KMS-11 (cell line): ENCODE data around the gene PGAM5.
"Not testable (repeated sequence)": the region's sequence is repeated elsewhere in the genome, so short reads cannot be mapped to it uniquely, and the experiment has no call there.

Experiments used
- H2AFZ ChIP-seq: fragments of 200-600 bp; sonication (generic); 2 replicates; pipeline ENCODE4 v1.6.1; 2016; ENCODE audit warnings: antibody characterized with exemption, mixed run types, low read depth
- H3K27ac ChIP-seq: fragments of 200-600 bp; sonication (generic); 2 replicates; pipeline ENCODE4 v1.6.1; 2016; ENCODE audit warnings: mild to moderate bottlenecking, mixed run types
- H3K27me3 ChIP-seq: fragments of 200-600 bp; sonication (generic); 2 replicates; pipeline ENCODE4 v1.6.1; 2017; ENCODE audit warnings: mild to moderate bottlenecking, low read depth, mixed run types, moderate library complexity; ENCODE audit not compliant: insufficient read depth
- H3K36me3 ChIP-seq: fragments of 200-600 bp; sonication (generic); 2 replicates; pipeline ENCODE4 v1.6.1; 2017; ENCODE audit warnings: mild to moderate bottlenecking, mixed run types; ENCODE audit not compliant: insufficient read depth
- H3K4me1 ChIP-seq: fragments of 200-600 bp; sonication (generic); 2 replicates; pipeline ENCODE4 v1.6.1; 2016; ENCODE audit warnings: mild to moderate bottlenecking, low read depth, mixed run types; ENCODE audit not compliant: poor library complexity, severe bottlenecking
- H3K4me2 ChIP-seq: fragments of 200-600 bp; sonication (generic); 2 replicates; pipeline ENCODE4 v1.7.0; 2016; ENCODE audit warnings: mild to moderate bottlenecking, mixed run types
- H3K4me3 ChIP-seq: fragments of 200-600 bp; sonication (generic); IDR thresholded peaks from 2 replicates; pipeline ENCODE4 v1.6.1; 2017; ENCODE audit warnings: low read depth, low read length, mixed read lengths; ENCODE audit not compliant: insufficient read depth
- H3K79me2 ChIP-seq: fragments of 200-600 bp; sonication (generic); 2 replicates; pipeline ENCODE4 v1.6.1; 2016; ENCODE audit warnings: low read depth, mixed run types; ENCODE audit not compliant: insufficient read depth
- H3K9ac ChIP-seq: fragments of 200-600 bp; sonication (generic); 2 replicates; pipeline ENCODE4 v1.6.1; 2016; ENCODE audit warnings: mild to moderate bottlenecking, mixed run types
- H4K20me1 ChIP-seq: fragments of 200-600 bp; sonication (generic); 2 replicates; pipeline ENCODE4 v1.6.1; 2016; ENCODE audit warnings: mild to moderate bottlenecking, mixed run types; ENCODE audit not compliant: insufficient read depth
- TF ChIP-seq, protein P1 (sequence below): fragments of 200-600 bp; sonication (generic); conservative IDR thresholded peaks from 2 replicates; pipeline ENCODE4 v1.6.1; 2017; ENCODE audit warnings: low read depth, mild to moderate bottlenecking, antibody characterized with exemption, low read length, moderate library complexity, mixed read lengths

Gene PGAM5

DNA sequence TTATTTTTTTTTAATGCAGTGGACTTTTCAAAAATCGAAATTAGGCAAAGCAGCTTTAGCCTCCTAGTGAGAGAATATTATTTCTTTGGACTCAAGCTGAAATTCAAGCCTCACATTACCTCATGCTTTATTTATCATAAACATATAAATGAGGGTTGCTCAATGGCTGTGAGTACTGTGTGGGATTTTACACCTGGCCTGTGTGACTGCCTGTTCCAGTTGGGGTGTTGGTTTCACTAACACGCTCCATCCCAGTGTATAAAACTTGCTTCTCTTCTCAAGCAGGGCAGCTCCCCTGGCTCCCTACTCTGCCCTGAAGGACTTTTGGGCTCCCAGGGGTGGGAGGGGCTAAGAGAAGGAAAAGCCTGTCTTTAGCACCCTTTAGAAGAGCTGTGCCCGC lies 36.0 kb downstream of the PGAM5 start:
- H3K27me3 ChIP-seq = no peaks in the 10 kb centered on the region
- H3K4me2 ChIP-seq = no peak overlapping the region
- H3K9ac ChIP-seq = no peak overlapping the region
- no peak overlapping the region for H3K4me3 ChIP-seq
- no peak overlapping the region for H2AFZ ChIP-seq
- no peaks in the 10 kb centered on the region; the same call in 1 of the 2 replicates for H3K36me3 ChIP-seq
- no peaks in the 10 kb centered on the region for H4K20me1 ChIP-seq
- no peaks in the 10 kb centered on the region for H3K4me1 ChIP-seq
- H3K27ac ChIP-seq = no peak overlapping the region
- TF ChIP-seq, protein P1, sequence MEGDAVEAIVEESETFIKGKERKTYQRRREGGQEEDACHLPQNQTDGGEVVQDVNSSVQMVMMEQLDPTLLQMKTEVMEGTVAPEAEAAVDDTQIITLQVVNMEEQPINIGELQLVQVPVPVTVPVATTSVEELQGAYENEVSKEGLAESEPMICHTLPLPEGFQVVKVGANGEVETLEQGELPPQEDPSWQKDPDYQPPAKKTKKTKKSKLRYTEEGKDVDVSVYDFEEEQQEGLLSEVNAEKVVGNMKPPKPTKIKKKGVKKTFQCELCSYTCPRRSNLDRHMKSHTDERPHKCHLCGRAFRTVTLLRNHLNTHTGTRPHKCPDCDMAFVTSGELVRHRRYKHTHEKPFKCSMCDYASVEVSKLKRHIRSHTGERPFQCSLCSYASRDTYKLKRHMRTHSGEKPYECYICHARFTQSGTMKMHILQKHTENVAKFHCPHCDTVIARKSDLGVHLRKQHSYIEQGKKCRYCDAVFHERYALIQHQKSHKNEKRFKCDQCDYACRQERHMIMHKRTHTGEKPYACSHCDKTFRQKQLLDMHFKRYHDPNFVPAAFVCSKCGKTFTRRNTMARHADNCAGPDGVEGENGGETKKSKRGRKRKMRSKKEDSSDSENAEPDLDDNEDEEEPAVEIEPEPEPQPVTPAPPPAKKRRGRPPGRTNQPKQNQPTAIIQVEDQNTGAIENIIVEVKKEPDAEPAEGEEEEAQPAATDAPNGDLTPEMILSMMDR = no peak
- H3K79me2 ChIP-seq = no peaks in the 10 kb centered on the region

DNA sequence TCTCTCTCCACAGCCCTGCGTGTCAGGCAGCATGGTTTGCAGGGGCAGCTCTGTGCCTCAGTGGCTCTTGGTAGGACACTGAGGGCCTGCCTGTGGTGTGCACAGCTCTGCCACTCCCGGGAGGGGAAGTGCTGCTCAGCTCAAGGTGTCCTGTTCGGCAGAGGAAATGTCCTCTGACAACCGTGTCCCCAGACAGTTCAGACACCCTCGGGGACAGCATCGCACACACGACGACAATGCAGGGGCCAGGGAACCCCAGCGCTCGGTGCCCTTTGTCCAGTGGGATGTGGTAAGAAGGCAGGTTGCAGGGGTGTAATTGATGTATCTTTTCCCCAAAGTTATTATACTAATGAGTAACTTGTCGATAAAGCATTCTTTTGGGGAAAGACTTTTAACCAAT lies 36.8 kb downstream of the PGAM5 start:
- Histone ChIP-seq H3K4me1 (no peaks in the 10 kb centered on the region), H3K27ac (no peak overlapping the region), H3K4me3 (no peak overlapping the region), H3K79me2 (no peaks in the 10 kb centered on the region), H4K20me1 (no peaks in the 10 kb centered on the region), H3K4me2 (no peak overlapping the region), H3K36me3 (no peaks in the 10 kb centered on the region; the same call in 1 of the 2 replicates), H3K27me3 (no peaks in the 10 kb centered on the region), H3K9ac (no peak overlapping the region), H2AFZ (no peak overlapping the region)
- TF ChIP-seq, protein P1 = no peak

DNA sequence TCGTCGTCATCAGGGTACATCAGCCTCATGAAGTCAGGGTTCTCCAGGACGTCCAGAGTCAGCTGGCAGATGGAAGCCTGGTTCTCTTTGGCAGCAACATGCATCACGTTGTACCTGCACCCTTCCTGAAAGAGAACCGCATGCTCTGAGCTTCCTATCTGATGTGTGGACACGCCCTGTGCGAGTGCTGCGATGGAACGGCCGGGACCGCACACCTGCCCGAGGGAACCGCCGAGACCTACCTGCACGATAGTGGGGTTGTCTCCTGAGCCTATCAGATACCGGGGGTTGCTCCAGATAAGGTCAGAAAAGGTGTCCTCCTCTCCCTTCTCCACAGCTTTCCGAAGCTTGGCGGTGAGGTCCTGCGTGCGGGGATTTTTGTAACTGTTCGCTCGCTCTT lies 37.3 kb downstream of the PGAM5 start:
- no peaks in the 10 kb centered on the region for H3K79me2 ChIP-seq
- H3K4me2 ChIP-seq = no peak overlapping the region
- H4K20me1 ChIP-seq = no peaks in the 10 kb centered on the region
- TF ChIP-seq, protein P1 = no peak
- no peaks in the 10 kb centered on the region; the same call in 1 of the 2 replicates for H3K36me3 ChIP-seq
- H3K4me3 ChIP-seq = no peak overlapping the region
- H3K9ac ChIP-seq = no peak overlapping the region
- H3K27me3 ChIP-seq = no peaks in the 10 kb centered on the region
- no peak overlapping the region for H3K27ac ChIP-seq
- H2AFZ ChIP-seq = no peak overlapping the region
- no peaks in the 10 kb centered on the region for H3K4me1 ChIP-seq

DNA sequence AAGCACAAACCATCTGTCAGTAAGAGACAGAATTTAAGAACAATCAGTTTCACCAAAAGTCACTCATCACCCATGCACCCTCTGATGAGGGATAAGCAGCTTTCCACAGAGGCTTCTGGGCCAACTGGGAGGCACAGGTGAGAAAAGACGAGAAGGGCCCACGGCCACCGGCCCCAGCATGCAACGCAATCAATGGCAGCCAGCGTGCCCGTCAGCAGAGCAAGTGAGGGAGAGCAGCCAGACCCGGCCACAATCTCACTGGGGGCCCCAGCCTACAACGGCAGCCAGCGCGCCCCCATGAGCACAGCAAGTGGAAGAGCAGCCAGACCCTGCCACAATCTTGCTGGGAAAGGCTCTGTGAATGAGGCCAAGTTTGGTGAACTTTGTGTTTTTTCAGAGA lies 37.7 kb downstream of the PGAM5 start:
- no peak overlapping the region for H3K27ac ChIP-seq
- no peak overlapping the region for H3K4me2 ChIP-seq
- TF ChIP-seq, protein P1 = no peak
- no peaks in the 10 kb centered on the region for H3K4me1 ChIP-seq
- no peaks in the 10 kb centered on the region for H4K20me1 ChIP-seq
- H3K79me2 ChIP-seq = no peaks in the 10 kb centered on the region
- H3K4me3 ChIP-seq = no peak overlapping the region
- no peaks in the 10 kb centered on the region for H3K27me3 ChIP-seq
- no peak overlapping the region for H2AFZ ChIP-seq
- H3K9ac ChIP-seq = no peak overlapping the region
- H3K36me3 ChIP-seq = no peaks in the 10 kb centered on the region; the same call in 1 of the 2 replicates

DNA sequence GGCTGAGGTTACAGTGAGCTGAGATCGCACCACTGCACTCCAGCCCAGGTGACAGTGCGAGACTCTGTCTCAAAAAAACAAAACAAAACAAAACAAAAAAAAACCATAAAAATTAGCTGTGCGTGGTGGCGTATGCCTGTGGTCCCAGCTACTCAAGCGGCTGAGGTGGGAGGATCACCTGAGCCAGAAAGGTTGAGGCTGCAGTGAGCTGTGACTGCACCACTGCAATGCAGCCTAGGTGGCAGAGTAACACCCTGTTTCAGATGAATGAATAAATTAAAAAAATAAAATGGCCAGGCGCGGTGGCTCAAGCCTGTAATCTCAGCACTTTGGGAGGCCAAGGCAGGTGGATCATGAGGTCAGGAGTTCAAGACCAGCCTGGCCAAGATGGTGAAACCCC lies 43.0 kb downstream of the PGAM5 start:
- not testable (repeated sequence) for H3K9ac ChIP-seq, H3K27ac ChIP-seq, H2AFZ ChIP-seq, H3K27me3 ChIP-seq, H4K20me1 ChIP-seq, H3K36me3 ChIP-seq, H3K4me1 ChIP-seq, H3K4me3 ChIP-seq, H3K79me2 ChIP-seq, H3K4me2 ChIP-seq
